ENCODE results near the gene TOGARAM1. TPM values are rescaled to one million over a fixed set of nuclear protein-coding genes. Genes with fewer than 3 reads are reported as not detected.

TOGARAM1 gene
- polyA plus RNA-seq, 10 donors: 19.1 to 32.7 (median 28.1) TPM

GRCh38 chr14:45089813-45090212 lies 127.8 kb downstream of the TOGARAM1 start:
- DNase-seq: no peak

- no peak for DNase-seq
Observed at GRCh38 chr14:45091710-45092109, 129.7 kb downstream of the TOGARAM1 start.

GRCh38 chr14:45094275-45094674 lies 132.3 kb downstream of the TOGARAM1 start:
- DNase-seq: no peak

- no peak for DNase-seq
Observed at GRCh38 chr14:45095143-45095542, 133.2 kb downstream of the TOGARAM1 start.

- no peak for DNase-seq
Observed at GRCh38 chr14:45096218-45096617, 134.2 kb downstream of the TOGARAM1 start.

DNA sequence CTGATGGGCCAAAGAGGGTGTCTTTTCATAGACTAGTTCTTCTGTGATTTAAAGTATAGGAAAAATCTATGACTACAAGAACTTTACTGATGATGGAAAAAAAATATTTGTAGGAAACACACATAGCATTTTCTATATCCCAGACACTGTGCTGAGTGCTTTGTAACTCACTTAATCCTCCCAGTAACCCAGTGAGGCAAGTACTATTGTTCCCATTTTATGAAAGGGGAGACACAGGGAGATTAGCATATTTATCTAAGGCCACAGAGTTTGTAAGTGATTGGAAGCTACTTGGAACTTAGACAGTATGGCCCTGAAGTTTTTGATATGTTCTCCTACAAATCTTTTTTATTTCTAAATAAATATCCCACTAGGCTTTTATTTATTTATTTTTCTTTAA lies 141.8 kb downstream of the TOGARAM1 start:
- no peak for DNase-seq

GRCh38 chr14:45104561-45104960 lies 142.6 kb downstream of the TOGARAM1 start:
- no peak for DNase-seq

DNA sequence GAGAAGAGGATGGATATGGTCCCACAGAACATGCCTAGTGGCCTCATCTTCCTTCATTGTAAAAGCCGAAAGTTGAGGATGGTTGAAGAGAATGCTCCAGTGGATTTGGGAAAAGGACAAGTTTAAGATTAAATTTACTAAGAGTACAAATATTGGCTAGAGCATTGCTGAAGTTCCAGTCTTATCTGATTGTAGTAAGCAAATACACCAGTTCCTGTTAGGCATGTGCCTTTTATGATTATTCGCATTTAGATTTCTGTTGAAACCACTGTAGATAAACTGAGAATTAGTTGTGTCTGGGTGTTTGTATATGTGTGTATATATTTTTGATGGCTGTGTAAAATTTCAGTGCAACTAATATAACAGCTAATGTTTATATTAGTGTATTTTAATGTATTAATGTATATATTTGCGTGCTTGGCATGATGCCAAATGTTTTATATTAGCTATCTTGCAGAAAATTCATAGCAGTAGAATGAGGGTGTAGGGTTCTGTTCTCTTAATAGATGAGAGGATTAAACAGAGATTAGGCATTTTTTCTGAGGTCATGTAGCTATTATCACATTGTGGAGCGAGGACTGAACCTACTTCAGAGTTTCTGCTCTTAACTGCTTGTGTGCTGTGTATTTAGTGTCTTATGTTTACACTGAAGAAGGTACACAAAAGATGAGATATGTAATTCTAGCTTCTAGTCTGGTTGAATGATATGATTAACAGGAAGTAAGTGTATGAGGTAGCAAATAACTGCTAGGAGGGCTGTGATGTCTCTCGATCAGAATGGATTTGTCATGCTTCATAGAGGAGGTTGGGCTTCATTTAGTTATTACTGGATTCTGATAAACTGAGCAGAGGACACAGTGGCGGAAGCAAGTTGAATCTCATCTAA lies 151.1 kb downstream of the TOGARAM1 start:
- no peak for DNase-seq

GRCh38 chr14:45114327-45114726 lies 152.3 kb downstream of the TOGARAM1 start:
- DNase-seq: no peak

- DNase-seq: no peak
Observed at GRCh38 chr14:45118594-45118993, 156.6 kb downstream of the TOGARAM1 start.

DNA sequence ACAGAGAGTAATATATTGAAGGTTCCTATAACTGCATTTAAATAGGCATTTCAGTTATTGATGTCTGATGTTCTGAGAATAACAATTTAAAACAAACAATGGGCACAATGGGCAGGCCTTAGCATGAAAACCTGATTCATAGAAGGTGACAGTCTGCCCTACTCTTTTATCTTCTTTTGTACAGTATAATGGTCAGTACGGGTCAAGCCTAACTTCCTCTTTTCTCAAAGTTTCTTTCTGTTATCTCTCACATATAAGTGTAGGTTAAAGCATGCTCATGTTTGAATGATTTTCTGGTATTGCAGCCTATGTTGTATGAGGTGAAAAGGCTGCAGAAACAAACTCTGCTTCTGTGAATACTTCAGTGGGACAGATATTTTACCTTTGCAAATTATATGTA lies 158.1 kb downstream of the TOGARAM1 start:
- DNase-seq: no peak

DNA sequence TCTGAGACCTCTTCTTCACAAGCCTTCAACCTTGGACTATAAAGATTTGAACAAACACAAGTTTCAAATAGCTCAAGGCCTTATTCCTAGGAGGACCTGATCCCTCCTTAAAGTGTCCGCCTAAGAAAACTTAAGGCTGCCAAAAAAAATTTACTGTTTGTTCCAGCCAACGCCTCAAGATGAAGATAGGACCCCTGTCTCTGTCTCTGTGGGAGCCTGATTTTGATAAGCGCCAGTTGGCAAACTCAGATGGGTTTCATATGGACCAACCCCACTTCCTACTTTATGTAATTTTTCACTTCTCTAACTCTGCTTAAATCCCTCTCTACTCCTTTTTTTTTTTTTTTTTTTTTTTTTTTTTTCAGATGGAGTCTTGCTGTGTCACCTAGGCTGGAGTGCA lies 161.3 kb downstream of the TOGARAM1 start:
- DNase-seq: no peak

Other genes with a start within 250 kb of the TOGARAM1 start
- gene KLHL28, start 243 bp upstream of the TOGARAM1 start, polyA plus RNA-seq (ENCODE audit: insufficient read length in 10 of 10): 10 to 100 TPM in 9 of 10 donors, 1 to 10 TPM in 1; 9.8 to 20.1 (median 15.4) TPM
- gene PRPF39, start 121.9 kb downstream of the TOGARAM1 start, polyA plus RNA-seq (ENCODE audit: insufficient read length in 10 of 10): 10 to 100 TPM; 35.7 to 70.2 (median 49.1) TPM
- 100 to 1,000 TPM; 117 to 144 (median 126) TPM for gene FKBP3, start 172.3 kb downstream of the TOGARAM1 start, polyA plus RNA-seq (ENCODE audit: insufficient read length in 10 of 10)
- 10 to 100 TPM in 2 of 10 donors, 1 to 10 TPM in 8; 4.0 to 13.1 (median 7.0) TPM for gene FANCM, start 173.7 kb downstream of the TOGARAM1 start, polyA plus RNA-seq (ENCODE audit: insufficient read length in 10 of 10)